Colonic mucosa (tissue), 4 donors: ENCODE measurements around the gene LGR4. TPM values are rescaled to one million over a fixed set of nuclear protein-coding genes. Genes with fewer than 3 reads are reported as not detected.

ENCODE experiments used
- DNase-seq: peaks from one replicate; pipeline ENCODE4 v3.0.0-alpha.2; 2020
- H3K27ac ChIP-seq: fragments of 200-600 bp; one replicate; pipeline ENCODE4 v1.8.0; 2021
- H3K27me3 ChIP-seq: fragments of 200-600 bp; one replicate; pipeline ENCODE4 v1.8.0; 2021
- H3K36me3 ChIP-seq: fragments of 200-600 bp; one replicate; pipeline ENCODE4 v1.8.0; 2021
- H3K4me1 ChIP-seq: fragments of 200-600 bp; one replicate; pipeline ENCODE4 v1.8.0; 2021; ENCODE audit warnings: mild to moderate bottlenecking
- H3K4me3 ChIP-seq: fragments of 200-600 bp; one replicate; pipeline ENCODE4 v1.8.0; 2021
- H3K9ac ChIP-seq, 2 donors: one replicate each; pipeline ENCODE4 v1.7.0; 2013; ENCODE audit warnings: control low read depth in 2 of 2, low read depth in 2 of 2, low read length in 2 of 2
- H3K9me3 ChIP-seq: fragments of 200-600 bp; one replicate; pipeline ENCODE4 v1.8.0; 2021
- intact Hi-C: fragments of 100-400 bp; cut with DNase I; formaldehyde crosslinking; loops from one replicate; pipeline ENCODE4 v1.14.1; 2022
- total RNA-seq, 2 donors: library from RNA; stranded (reverse); fragmentation: NEBNext Ultra II Directional in 1 of 2; extraction: Animal tissue kit (Norgen Biotek cat#: 25700) in 1 of 2; gene quantifications; one replicate each; pipeline ENCODE4 v1.2.1, GENCODE V29; 2021
- TF ChIP-seq, protein P1 (sequence below): fragments of 200-600 bp; IDR thresholded peaks from one replicate; pipeline ENCODE4 v1.8.0; 2022; ENCODE audit warnings: antibody characterized with exemption, mild to moderate bottlenecking
- donor health status: healthy.
- donor health status: DM: no; HTN: no; CAD: no.
- donor health status: DM: no; HTN: no; CAD: no.

Gene LGR4
- total RNA-seq, 2 donors from 2014 or later, result 88.2 to 94.5 TPM

DNA sequence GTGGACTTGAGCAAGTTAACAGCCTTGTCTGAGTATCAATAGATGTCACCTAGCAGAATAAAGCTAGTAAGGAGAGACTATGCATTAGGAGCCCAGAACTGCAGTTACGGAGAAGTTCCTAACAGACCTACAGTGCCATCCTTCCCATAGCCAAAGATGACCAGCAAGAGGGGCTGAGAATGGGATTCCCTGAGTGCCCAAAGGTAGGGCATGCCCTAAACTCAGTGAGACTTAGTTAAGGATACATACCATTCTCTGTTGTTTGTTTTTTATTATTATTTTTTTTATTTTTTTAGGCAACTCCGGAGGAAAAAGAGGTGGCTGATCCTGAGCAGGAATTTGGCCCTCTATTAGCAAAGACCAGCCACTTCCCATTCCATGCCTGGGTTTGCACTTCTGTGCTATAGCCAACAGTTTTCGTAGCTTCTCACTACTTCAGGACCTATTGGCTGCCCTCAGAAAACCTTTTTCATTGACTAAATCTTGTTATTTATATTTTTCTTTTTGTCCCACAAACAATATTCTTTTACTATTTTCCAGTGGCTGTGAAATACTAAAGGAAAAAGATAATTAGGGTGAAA lies 76.2 kb downstream of the LGR4 start:
- Histone ChIP-seq H3K4me1 (peaks cover 25% of the 10 kb centered on the region), H3K9me3 (no peaks in the 10 kb centered on the region), H3K27ac (peak overlapping the region; percentile 59), H3K27me3 (no peaks in the 10 kb centered on the region), H3K9ac (peak overlapping the region in 1 of 2 donors; percentile 85), H3K4me3 (no peak overlapping the region), H3K36me3 (no peaks in the 10 kb centered on the region)
- intact Hi-C loops, result loop anchor here (10.0 kb wide), 1 partner anchor 58 kb away; no protein-coding TSS in a partner anchor
- DNase-seq, result no peak
- TF ChIP-seq, protein P1, sequence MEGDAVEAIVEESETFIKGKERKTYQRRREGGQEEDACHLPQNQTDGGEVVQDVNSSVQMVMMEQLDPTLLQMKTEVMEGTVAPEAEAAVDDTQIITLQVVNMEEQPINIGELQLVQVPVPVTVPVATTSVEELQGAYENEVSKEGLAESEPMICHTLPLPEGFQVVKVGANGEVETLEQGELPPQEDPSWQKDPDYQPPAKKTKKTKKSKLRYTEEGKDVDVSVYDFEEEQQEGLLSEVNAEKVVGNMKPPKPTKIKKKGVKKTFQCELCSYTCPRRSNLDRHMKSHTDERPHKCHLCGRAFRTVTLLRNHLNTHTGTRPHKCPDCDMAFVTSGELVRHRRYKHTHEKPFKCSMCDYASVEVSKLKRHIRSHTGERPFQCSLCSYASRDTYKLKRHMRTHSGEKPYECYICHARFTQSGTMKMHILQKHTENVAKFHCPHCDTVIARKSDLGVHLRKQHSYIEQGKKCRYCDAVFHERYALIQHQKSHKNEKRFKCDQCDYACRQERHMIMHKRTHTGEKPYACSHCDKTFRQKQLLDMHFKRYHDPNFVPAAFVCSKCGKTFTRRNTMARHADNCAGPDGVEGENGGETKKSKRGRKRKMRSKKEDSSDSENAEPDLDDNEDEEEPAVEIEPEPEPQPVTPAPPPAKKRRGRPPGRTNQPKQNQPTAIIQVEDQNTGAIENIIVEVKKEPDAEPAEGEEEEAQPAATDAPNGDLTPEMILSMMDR, result no peak

DNA sequence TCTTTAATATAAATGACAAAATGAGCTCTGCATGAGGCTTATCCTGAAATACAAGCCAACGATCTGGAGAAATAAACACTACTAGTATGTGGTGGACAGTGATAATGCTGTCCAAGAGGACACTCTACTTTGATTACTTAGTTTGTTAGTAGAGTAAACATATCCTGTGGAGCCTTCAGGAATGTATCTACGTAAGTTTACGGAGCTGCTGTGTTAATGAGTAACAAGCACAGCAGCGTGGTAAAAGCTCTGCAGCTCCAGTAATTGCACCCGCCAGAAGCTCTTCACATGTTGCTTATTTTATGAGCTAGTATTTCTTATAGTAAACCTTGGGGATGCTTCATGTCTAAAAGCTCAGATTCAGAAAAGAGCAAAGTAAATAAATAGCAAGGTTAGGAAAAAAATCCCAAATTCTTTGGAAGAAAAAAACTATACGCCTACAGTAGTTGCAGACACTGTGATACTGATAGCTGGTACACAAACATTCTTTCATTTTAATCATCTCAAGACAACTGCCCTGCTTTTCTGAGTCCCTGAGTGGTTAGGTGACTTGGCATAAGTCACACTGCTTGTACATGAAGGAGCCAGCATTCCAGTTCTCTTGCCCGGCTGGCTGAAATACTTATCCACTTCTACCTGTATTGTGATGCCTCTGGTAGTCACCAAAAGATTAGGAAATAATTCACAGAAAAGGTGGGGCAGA lies 76.9 kb downstream of the LGR4 start:
- Histone ChIP-seq H3K9ac (peak overlapping the region in 1 of 2 donors; percentile 85), H3K27ac (peak overlapping the region; percentile 59), H3K4me1 (peaks cover 25% of the 10 kb centered on the region), H3K9me3 (no peaks in the 10 kb centered on the region), H3K27me3 (no peaks in the 10 kb centered on the region), H3K4me3 (no peak overlapping the region), H3K36me3 (no peaks in the 10 kb centered on the region)
- peak; percentile 71 for DNase-seq
- intact Hi-C loops, result loop anchor here (10.0 kb wide), 1 partner anchor 59 kb away; no protein-coding TSS in a partner anchor
- TF ChIP-seq, protein P1, result no peak

DNA sequence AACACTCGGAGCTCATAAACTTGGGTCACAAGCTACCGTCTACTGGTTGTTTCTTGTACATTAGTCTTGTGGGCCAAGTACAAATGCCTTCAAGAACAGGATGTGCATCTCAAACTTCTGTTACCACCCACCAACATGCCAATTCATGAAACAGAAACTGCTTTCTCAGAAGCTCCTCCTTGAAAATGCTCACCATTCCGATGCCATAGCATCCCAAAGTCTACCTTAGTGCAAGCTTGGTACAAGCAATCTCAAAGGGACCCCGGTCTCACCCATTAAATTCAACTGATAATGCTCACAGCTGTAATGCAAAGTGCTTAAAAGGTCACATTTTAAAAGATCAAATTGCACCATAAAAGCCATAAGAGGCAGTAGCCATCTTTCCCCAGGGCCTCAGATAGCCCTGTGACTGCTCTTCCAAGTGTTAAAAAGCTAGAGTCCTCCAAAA lies 77.8 kb downstream of the LGR4 start:
- TF ChIP-seq, protein P1, result no peak
- H3K27ac ChIP-seq, result no peak overlapping the region
- no peaks in the 10 kb centered on the region for H3K36me3 ChIP-seq
- DNase-seq, result no peak
- H3K4me1 ChIP-seq, result peaks cover 25% of the 10 kb centered on the region
- H3K27me3 ChIP-seq, result no peaks in the 10 kb centered on the region
- no peak overlapping the region for H3K9ac ChIP-seq
- H3K9me3 ChIP-seq, result no peaks in the 10 kb centered on the region
- no peak overlapping the region for H3K4me3 ChIP-seq
- intact Hi-C loops, result loop anchor here (10.0 kb wide), 1 partner anchor 60 kb away; no protein-coding TSS in a partner anchor

DNA sequence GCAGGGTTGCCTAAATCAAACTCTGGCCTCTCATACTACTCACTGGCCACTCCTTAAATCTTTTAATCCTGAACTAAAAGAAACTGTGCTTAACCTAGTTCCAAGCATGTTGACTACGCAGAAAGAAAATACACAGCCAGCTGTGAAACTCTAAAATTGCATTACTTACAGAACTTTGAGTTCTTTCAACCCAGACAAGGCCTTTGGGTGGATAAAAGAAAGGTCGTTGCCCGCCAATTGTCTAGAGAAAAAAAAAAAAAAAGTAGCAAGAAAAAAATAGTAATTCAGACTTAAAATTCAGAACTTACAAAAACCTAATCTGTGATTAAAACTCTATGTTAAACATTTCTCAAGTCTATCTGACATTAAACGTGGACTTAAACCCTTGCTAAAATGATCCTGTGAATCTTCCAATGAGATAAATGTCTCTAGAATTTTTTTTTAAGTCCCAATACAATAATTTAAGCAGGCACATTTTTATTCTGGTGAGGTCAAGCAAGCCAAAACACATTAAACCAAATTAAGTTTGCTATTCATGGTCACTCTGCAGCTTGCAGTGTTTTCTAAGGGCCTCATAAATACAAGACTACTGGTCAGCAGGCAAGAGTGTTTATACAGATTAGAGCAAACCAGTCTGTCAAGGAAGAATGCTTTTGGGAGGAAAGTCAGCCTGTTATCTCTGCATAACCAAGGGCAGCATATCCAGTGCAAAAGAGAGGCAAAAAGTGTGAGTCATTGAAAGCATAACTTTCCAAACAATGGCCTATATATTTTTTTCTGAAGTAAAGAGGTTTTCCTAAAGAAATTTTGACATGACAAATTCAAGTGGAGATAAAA lies 80.1 kb downstream of the LGR4 start:
- no peaks in the 10 kb centered on the region for H3K9me3 ChIP-seq
- peak overlapping the region in 1 of 2 donors; percentile 35 for H3K9ac ChIP-seq
- no peak for DNase-seq
- H3K27me3 ChIP-seq, result no peaks in the 10 kb centered on the region
- TF ChIP-seq, protein P1, result no peak
- H3K4me3 ChIP-seq, result no peak overlapping the region
- peak overlapping the region; percentile 31 for H3K27ac ChIP-seq
- no peaks in the 10 kb centered on the region for H3K36me3 ChIP-seq
- intact Hi-C loops, result loop anchor here (10.0 kb wide), 1 partner anchor 62 kb away; no protein-coding TSS in a partner anchor
- peaks cover 24% of the 10 kb centered on the region for H3K4me1 ChIP-seq

DNA sequence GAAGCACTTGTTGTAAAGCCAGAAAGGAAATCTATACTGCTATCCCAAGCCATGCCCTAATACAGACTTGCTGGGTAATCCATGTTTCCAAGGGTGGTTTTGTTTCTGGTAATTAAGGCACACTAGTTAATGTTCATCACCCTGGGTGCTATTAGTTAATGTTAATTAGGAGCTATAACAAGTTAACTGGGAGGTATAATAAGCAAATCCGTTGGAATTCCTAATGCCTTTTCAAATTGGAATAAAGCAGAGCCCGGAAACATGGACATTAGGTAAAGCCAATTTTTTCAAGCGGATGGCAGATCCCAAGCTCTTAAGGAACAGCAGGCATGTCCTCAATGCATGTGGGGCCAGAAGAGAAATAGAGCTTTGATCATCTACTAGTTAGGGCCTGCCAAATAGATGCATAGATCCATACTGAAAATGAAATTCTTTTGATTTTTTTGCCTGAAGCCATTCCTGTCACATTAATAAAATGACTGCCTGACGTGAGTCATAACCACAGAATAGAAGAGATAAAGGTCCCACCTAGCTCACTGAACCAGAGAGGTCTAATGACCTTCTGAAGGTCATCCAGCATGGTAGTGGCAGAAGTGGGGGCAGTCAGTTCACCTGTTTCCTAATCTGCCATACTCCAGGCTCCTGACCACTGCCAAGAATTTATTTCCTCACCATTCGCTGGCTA lies 81.1 kb downstream of the LGR4 start:
- Histone ChIP-seq H3K36me3 (no peaks in the 10 kb centered on the region), H3K27ac (no peak overlapping the region), H3K9me3 (no peaks in the 10 kb centered on the region), H3K27me3 (no peaks in the 10 kb centered on the region), H3K9ac (peak overlapping the region in 1 of 2 donors; percentile 7), H3K4me3 (no peak overlapping the region), H3K4me1 (peaks cover 17% of the 10 kb centered on the region)
- TF ChIP-seq, protein P1, result no peak
- no peak for DNase-seq
- intact Hi-C loops, result loop anchor here (10.0 kb wide), 1 partner anchor 63 kb away; no protein-coding TSS in a partner anchor
